Stimulated activated CD8-positive, alpha-beta memory T cell treated with anti-CD3 and anti-CD28 coated beads, Interleukin-2, amount 100 ng/mL, for 48 hours (primary cell): Measurements from ENCODE around the gene MAP2K1.
"Not testable (repeated sequence)": the region's sequence is repeated elsewhere in the genome, so short reads cannot be mapped to it uniquely, and the experiment has no call there.

Experiments used
- DNase-seq, 2 donors: peaks; one replicate each; pipeline ENCODE4 v3.0.0-alpha.2; 2020; ENCODE audit warnings: low read depth in 2 of 2

MAP2K1 gene

DNA sequence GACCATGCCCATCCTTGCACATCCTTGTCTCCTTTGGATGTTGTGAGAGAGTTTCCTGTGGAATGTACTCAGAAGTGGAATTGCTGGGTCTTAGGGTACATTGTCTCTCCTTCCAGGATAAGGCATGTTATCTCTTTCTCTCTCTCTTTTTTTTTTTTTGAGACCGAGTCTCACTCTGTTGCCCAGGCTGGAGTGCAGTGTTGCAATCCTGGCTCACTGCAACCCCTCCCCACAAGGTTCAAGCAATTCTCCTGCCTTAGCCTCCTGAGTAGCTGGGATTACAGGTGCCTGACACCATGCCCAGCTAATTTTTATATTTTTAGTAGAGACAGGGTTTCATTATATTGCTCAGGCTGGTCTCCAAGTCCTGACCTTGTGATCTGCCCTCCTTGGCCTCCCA is 6.3 kb downstream of the MAP2K1 start:
- DNase-seq = not testable (repeated sequence)

DNA sequence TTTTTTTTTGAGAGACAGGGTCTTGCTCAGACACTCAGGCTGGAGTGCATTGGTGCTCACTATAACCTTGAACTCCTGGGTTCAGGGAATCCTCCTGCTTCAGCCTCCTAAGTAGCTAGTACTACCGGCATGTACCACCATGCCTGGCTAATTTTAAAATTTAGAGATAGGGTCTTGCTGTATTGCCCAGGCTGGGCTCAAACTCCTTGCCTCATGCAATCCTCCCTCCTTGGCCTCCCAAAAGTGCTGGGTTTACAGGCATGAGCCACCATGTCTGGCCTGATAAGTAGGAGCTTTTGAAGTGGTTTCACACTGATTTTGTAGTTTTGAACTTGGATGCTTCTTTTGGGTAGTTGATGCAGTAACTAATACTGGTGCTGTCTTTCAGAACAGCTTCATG is 7.8 kb downstream of the MAP2K1 start:
- no peak for DNase-seq

DNA sequence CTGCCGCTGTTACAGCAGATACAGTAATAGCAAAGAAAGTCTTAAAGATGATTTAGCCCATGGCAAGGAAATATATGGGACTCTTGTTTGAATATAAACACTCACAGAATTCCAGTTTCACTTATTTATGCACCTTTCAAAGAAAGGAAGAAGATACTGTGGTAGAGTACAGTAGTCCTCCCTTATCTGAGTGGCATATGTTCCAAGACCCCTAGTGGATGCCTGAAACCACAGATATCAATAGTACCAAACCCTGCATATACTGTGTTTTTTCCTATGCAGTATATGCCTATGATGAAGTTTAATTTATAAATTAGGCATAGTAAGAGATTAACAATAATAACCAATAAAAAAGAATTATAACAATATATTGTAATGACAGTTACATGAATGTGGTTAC is 8.2 kb downstream of the MAP2K1 start:
- DNase-seq = no peak

DNA sequence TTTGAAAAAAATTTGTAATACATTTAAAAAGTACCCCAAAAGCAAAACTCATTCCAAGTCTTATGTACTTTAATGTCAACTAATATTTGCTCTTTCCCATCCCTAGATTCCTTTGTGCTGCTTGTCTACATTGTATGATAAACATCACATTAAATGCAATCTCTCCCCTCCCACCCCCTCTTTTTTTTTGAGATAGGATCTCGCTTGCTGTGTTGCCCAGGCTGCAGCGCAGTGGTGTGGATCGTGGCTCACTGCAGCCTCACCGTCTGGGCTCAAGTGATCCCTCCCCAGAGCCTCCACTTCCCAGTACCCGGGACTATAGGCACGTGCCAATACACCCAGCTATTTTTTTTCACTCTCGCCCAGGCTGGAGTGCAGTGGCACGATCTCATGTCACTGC is 12.6 kb downstream of the MAP2K1 start:
- no peak for DNase-seq

DNA sequence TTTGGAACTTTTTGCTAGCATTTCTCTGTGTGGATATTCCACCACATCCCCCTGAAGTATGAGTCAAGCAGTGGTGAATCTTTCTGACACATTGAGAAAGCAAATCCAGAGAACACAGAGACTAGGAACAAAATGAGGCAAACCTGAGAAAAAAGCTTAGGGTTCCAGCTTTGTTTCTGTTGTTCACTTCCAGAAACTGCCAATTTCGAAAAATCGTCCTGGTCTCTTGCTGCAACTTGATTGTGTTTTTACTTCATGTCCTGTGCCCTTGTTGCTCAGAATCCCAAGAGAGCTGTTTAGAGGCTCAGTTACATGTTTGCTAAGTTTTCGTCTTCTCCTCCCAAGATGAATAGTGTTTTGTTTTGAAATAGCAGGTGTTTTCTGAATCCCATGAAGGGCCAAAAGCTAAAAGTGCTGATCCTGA is 13.7 kb downstream of the MAP2K1 start:
- DNase-seq = no peak

DNA sequence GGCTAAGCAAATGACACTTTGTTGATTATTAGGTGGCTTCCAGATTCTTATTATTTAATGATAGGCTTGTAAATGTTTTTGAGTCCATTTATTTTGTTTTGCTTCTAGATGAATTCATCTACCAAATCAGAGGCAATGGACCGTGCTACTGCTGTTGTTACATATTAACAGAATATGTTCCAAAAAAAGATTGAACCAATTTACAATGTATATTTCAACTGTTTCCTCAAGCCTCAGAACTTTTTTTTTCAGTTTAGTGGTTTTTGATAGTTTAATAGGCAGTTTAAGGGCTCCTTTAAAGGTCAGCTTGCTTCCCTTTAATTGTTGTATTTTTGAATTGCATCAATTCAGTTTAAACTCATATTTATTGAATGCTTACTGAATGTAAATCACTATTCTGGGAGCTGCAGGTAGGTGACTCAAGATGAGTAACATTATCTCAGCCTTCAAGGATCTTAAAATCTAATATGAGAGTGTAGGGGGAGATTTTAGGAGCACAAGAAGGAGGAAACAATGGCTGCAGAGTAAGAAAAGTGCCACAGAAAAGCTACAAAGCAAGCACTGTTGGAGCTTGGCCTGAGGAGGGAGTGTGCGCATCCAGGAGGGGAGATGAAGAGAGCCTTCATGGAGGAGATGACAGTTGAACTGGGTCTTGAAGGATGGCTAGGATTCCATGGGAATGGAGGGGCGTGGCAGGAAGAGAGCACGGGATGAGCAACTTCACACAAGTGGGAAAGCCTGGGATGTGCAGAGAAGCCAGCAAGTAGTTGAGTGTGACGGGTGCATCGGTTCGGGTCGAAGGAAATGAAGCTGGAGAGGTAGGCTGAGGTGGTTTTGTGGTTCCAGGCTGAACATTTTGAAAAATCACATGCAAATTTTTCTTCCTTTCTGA is 14.7 kb downstream of the MAP2K1 start:
- DNase-seq = no peak

DNA sequence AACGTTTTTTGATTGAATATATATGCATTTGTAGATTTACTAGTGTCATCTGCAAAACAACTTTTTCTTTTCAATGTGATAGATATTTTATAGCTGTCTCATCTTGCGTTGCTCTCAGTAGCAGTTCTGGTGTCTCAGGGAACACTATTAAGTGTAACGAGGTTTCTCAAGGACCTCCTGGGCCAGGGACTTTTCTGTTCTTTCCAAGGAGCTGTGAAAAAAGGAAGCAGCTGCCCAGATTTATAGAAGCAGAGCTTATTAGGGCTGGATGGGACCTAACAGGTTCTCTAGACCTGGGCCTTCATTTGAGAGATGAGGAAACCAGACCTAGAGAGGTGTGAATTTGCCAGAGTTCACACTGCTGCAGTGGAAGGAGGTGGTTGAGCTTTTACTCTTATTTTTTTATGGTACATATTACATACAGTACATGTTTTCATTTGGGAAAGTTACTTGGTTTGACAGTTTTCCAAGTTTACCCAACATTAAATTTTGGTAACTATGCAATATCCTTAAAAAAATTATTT is 16.1 kb downstream of the MAP2K1 start:
- DNase-seq = no peak

DNA sequence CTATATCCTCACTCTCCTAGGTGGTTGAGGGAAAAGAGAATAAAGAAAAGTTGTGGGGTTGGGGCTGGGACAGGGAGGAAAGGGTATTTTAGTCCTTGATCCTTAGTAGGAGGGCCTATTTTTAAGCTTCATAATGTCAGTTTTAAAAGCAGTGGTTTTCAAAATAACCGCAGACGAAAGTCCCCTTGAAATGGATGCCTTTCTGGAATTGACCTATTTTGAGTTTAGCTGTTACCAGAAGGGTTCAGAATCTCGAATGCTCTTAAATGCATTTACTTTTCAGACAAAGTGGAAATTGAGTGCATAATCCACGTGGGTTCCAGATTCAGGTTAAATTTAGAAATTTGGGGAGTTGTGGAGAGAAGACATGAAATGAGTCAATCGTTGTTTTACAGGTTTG is 16.6 kb downstream of the MAP2K1 start:
- DNase-seq = no peak

DNA sequence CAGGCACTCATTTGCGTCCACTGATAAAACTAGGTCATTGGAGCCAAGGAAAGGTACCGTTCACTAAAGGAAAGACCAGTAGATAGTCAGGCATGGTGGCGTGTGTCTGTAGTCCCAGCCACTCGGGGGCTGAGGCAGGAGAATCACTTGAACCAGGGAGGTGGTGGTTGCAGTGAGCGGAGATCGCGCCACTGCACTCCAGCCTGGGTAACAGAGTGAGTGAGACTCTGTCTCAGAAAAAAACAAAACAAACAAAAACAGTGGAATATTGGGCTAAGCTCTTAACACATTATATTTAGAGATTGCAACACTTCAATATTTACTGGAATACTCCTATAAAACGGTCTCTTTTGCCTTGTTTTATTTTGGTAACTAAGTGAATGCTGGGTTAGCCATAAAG is 17.4 kb downstream of the MAP2K1 start:
- DNase-seq = no peak

DNA sequence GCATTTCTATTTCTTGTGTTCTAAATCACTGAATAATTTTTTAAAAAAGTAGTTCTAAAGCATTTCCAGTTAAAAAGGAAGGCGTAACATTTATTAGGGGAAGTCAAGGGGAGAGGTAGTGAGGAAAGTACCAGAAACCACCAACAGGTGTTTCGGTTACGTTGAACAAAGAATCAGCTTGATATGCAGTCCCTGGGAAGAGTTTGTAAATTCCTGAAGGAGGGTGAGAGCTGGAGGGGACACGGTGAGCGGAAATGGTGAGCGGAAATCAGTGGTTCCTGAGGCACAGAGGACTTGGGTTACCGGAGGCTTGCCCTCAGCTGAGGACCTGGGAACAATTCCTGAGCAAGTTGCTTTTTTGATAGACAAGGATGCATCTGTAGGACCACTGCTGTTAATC is 17.8 kb downstream of the MAP2K1 start:
- DNase-seq = no peak

DNA sequence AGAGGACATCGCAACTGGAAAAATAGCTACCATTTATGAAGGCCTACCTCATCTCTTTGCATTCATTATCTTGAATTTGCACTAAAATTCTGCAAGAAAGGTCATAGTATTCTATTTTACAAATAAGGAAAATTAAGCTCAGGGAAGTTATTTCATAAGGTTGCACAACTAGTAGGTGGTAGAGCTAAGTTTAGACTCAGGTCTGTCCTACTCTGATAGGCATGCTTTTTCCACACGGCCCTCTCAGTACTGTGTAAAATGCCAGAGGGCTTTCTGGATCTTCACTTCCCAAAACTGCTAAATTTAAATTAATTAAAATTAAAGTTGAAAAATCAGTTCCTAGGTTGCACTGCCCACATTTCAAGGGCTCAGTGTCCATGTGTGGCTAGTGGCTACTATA is 18.3 kb downstream of the MAP2K1 start:
- no peak for DNase-seq

DNA sequence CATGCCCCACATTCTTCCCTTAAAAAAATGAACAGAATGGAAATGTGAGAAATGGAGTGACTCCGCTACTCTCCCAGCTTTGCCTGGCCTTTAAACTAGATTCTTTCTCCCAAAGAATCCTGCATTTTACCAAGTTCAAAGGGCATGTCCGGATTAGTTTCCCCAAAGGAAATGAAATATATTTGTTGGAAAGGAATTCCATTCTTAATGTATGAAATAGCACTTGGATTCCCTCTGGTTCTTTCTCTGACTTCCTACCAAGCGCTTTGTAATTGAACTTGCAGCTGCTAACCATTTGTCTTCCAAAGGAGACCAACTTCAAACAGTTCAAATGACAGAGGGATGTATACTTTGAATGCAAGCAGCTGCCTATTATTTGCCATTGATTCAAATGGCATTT is 18.9 kb downstream of the MAP2K1 start:
- no peak for DNase-seq

DNA sequence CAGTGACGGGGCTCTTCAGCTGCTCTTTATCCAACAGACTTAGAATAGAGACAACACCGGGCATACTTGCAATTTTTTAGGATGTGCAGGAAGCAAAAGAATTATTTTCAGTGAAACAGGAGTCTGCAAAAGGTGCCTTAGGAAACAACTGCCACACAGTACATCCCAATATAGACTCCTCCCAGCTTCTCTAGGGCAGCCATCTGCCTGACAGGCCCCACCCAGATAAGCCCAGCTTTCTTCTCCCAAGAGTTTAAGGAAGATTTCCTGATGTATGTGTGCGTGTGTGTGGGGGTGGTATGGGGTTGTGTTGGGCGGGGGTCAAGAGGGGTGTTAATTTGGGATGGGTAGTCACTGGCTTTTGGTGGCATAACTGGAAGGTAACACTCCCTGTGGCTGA is 21.5 kb downstream of the MAP2K1 start:
- DNase-seq = no peak

DNA sequence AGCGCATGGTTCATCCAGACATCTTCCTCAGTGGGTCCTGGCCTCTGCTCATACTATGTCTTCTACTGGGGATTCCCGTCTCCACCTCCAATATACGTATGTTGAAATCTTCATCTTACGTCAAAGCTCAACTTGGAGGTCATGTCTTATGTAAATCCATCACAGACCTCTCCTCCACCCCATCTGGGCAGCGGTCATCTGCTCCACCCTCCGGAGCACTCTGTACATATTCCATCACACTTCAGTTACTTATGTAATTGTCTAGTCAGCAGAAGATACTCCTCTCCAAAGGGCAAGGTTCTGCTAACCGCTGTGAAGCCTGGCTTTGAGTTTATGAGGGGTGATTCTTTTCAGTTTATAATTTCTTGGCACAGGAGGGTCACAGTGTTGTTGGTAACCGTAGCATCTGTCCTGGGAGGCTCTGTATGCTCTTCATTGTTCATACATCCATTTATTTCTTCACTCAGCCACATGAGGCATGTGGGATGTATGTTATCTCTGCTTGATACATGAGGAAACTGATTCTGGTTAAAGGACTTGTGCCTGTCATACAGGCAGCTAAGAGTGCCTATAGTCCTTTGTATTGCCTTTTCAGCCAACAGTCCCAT is 22.1 kb downstream of the MAP2K1 start:
- no peak for DNase-seq

DNA sequence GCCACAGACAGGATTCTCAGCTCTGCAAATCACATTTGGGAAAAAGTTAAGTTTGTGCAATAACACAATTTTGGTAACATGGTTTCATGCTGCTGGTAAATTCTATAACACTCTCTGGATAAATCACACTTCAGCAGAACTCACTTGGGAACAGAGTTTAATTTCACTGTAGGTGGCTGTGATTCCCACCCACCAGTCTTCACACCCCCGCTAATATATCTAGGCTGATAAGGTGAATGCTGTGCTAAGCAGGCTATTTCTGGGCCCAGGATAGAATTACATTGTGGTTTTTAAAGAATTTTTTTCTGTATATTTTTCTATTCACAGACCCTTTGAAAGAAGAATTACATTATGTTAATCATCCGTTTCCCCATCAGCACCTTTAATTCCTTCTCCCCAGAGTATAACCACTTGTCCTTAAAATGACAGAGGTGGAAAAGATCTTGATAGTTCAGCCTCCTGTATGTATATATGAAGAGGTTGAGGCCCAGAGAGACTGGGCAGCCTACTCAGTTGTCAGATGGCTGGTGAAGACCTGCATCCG is 22.9 kb downstream of the MAP2K1 start:
- DNase-seq = no peak

DNA sequence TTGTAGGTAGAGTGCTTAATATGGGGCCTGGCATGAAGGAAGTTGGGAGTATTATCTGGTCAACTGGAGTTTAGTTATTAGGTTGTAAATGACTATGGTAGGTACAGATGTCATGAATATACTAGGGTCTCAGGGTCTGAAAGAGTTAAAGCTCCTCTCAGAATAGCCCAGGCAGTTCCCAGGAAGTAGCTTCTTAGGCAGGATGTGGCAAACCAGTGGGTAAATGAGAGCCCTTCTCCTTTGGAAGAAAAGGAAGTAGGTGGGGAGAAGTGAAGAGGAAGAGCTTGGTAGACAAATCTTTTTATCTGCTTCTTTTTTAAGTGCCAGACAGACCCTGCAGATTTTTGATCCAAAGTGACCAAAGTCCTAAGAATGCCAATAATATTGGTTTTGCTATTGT is 24.5 kb downstream of the MAP2K1 start:
- no peak for DNase-seq

DNA sequence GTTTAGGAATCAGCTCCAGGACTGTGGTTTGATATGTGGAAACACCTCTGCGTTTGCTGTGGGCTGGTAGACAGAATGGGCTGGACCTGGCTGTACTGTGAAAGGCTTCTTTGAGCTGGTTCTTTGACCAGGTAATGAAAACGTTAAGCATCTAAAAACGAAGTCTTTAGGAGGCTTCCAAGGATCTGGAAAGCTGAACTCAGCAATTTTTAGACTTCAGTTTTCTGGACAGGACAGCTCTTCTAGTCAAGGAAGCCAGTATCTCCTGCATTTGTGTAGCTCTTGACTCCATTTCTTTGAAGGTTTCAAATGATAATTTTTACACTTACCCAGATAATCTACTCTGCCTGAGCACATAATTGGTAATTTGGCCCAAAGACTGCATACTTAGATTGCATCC is 25.5 kb downstream of the MAP2K1 start:
- no peak for DNase-seq

DNA sequence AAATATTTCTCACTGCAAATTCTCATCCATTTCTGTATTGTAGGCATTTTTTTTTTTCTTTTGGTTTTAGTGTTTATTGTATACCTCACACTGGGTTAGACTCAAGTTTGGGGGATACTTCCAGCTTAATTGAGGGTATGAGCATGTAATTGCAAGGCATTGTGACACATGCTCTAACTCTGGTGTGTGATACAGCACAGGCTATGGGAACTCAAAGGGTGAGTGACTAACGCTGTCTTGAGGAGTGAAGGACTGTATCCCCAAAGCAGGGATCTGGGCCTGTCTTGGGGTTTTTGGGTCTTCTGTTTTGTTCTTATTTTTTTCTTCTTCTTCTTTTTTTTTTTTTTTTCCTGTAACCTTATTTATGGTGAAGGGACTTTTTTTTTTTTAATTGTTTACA is 26.9 kb downstream of the MAP2K1 start:
- DNase-seq = no peak

DNA sequence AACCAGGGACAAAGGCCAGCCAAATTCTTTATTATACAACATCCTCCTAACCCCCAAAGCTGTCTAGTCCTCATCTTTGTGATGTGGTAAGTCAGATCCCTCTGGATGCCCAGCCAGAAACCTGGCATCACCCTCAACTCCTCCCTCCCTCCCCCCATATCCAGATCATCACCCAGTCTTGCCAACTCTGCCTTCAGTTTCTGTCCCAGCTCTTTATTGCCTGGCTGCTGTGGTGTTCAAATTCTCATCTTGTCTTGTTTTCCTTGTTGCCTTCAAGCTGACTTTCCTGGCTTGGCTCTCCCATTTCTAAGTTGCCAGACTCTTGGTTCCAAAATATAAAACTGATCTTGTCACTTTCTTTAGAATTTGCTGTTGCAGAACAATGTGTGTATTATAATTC is 28.6 kb downstream of the MAP2K1 start:
- no peak for DNase-seq

DNA sequence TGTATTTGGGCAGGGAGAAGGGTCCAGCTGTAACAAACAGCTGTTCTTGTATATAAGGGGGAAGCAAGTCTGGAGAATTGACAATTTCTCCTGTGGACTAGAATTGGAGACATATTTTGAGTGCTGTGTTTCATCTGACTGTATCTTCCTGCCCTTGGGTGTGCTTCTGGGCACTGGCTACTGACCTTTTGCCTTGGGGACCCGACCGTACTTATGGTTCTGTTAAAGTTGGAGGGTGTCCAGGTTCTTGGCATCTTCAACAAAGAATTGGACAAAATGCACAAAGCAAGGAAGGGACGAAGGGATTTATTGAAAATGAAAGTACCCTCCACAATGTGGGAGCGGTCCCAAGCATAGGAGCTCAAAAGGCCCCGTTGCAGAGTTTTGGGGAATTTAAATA is 31.0 kb downstream of the MAP2K1 start:
- DNase-seq = no peak

DNA sequence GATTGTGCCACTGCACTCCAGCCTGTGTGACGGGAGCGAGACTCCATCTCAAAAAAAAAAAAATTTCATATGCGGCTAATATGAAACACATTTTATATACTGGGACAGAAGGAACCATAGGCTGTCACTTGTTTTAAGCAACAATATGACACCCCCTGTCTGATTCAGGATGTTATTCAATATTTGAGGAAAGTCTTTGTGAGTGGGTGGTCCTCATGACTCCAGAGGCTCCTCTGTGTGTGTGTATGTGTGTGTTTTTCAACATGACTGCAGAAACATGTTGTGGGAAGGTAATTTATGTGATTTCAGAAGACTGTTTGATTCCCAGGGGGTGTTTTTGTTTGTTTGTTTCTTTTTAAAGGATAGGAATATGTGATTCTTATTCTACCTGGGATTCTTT is 32.8 kb downstream of the MAP2K1 start:
- DNase-seq = no peak

DNA sequence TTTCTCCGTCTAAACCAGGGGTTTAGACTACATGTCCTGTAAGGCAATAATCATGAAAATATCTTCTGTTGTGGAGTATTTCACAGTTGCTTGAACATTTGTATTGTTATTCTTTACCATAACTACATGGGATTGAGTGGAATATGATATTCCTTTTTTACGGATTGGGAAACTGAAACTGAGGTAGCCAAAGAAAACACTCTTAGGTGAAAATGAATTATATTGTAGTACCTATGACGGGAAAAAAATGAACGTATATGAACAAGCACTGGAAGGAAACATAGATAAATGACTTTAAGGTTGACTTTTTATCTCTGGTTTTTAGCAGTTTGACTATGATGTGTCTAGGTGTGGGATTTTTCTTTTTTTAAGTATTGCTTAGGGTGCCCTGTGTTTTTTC is 35.6 kb downstream of the MAP2K1 start:
- DNase-seq = no peak

DNA sequence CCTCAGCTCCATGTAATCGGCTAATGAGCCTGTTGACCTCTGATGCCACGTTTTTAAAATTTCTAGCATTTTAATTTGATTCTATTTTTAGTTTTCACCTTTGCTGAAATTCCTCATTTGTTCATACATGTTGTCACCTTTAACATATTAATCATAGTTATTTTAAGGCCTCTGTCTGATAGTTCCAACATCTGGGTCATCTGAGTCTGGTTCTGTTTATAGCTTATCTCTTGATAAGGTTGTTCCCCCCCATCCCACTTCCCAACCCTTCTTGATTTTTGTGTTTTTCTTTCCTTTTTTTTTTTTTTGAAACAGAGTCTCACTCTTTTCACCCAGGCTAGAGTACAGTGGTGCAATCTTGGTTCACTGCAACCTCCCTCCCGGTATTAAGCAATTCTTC is 36.4 kb downstream of the MAP2K1 start:
- no peak for DNase-seq
